PC-9 (cell line): ENCODE measurements around the gene TSR3. TPM values are rescaled to one million over a fixed set of nuclear protein-coding genes. Genes with fewer than 3 reads are reported as not detected.

Source experiments
- BruUV-seq: library from RNA; stranded (reverse); fragments of 400-500 nt; replicated peaks from 2 replicates; lab custom pipeline; 2021; lab: Mats Ljungman, UMichigan
- CTCF ChIA-PET: fragments of 300-600 bp; sonication (Branson Sonifier 250); formaldehyde crosslinking; loops from one replicate; lab custom pipeline; 2022; ENCODE audit warnings: antibody characterized with exemption; lab: Charles Lee
- POLR2A ChIA-PET: fragments of 300-600 bp; sonication (Branson Sonifier 250); formaldehyde crosslinking; loops from one replicate; lab custom pipeline; 2022; ENCODE audit warnings: antibody characterized with exemption; ENCODE audit not compliant: unreplicated experiment; lab: Charles Lee
- DNase-seq, 2 experiments: peaks; one replicate each; pipeline versions ENCODE4 v3.0.0 to v3.0.0-alpha.2; 2015 to 2022; ENCODE audit warnings: mixed read lengths in 1 of 2
- H2AFZ ChIP-seq: fragments of 200-600 bp; sonication (generic); 2 replicates; pipeline ENCODE4 v1.8.1; 2017; ENCODE audit warnings: antibody characterized with exemption
- H3F3A ChIP-seq: fragments of 200-600 bp; sonication (generic); 2 replicates; pipeline ENCODE4 v1.8.1; 2017; ENCODE audit warnings: antibody characterized with exemption, mild to moderate bottlenecking, low read depth; ENCODE audit not compliant: insufficient read depth
- H3K27ac ChIP-seq: fragments of 200-600 bp; sonication (generic); 2 replicates; pipeline ENCODE4 v1.6.1; 2016; ENCODE audit warnings: mixed run types
- H3K27me3 ChIP-seq: fragments of 200-600 bp; sonication (generic); 2 replicates; pipeline ENCODE4 v1.6.1; 2016; ENCODE audit warnings: low read depth, mixed run types; ENCODE audit not compliant: insufficient read depth
- H3K36me3 ChIP-seq: fragments of 200-600 bp; sonication (generic); 2 replicates; pipeline ENCODE4 v1.6.1; 2016; ENCODE audit warnings: low read depth, mixed run types
- H3K4me1 ChIP-seq: fragments of 200-600 bp; sonication (generic); replicated peaks from 2 replicates; pipeline ENCODE4 v1.6.1; 2016; ENCODE audit warnings: mixed run types; ENCODE audit not compliant: insufficient read depth
- H3K4me2 ChIP-seq: fragments of 200-600 bp; sonication (generic); 2 replicates; pipeline ENCODE4 v1.6.1; 2017; ENCODE audit warnings: mixed run types
- H3K4me3 ChIP-seq: fragments of 200-600 bp; sonication (generic); 2 replicates; pipeline ENCODE4 v1.6.1; 2016; ENCODE audit warnings: mixed run types
- H3K79me2 ChIP-seq: fragments of 200-600 bp; sonication (generic); 2 replicates; pipeline ENCODE4 v1.6.1; 2017; ENCODE audit warnings: low read depth, mixed run types
- H3K9me2 ChIP-seq: fragments of 200-600 bp; sonication (generic); 2 replicates; pipeline ENCODE4 v1.8.1; 2017; ENCODE audit warnings: mild to moderate bottlenecking; ENCODE audit not compliant: insufficient read depth
- H3K9me3 ChIP-seq: fragments of 200-600 bp; sonication (generic); 2 replicates; pipeline ENCODE4 v1.8.1; 2016; ENCODE audit warnings: low read depth; ENCODE audit not compliant: insufficient read depth
- H4K20me1 ChIP-seq: fragments of 200-600 bp; sonication (generic); 2 replicates; pipeline ENCODE4 v1.8.1; 2017; ENCODE audit not compliant: insufficient read depth
- CTCF ChIP-seq: fragments of 200-600 bp; sonication (generic); conservative IDR thresholded peaks from 2 replicates; pipeline ENCODE4 v1.6.1; 2017; ENCODE audit warnings: mixed run types, antibody characterized with exemption, mild to moderate bottlenecking, moderate library complexity
- EZH2 ChIP-seq: fragments of 200-600 bp; sonication (generic); IDR thresholded peaks from 2 replicates; pipeline ENCODE4 v1.8.0; 2017; ENCODE audit warnings: antibody characterized with exemption, low read depth
- intact Hi-C: fragments of 100-400 bp; cut with micrococcal nuclease; formaldehyde crosslinking; loops from one replicate; pipeline ENCODE4 v1.10.0; 2022; ENCODE audit not compliant: unreplicated experiment
- total RNA-seq: library from RNA; stranded (reverse); gene quantifications from 2 replicates; pipeline ENCODE4 v1.2.3, GENCODE V29; 2021

TSR3 gene
- total RNA-seq, 1 experiment from 2014 or later: 69.5 TPM

- H3K79me2 ChIP-seq: peaks cover 27% of the 10 kb centered on the region
- H3K9me2 ChIP-seq: no peaks in the 10 kb centered on the region
- H3K27me3 ChIP-seq: no peaks in the 10 kb centered on the region
- no peak overlapping the region for H3K4me3 ChIP-seq
- no peaks in the 10 kb centered on the region for H3K9me3 ChIP-seq
- no peaks in the 10 kb centered on the region for H3K36me3 ChIP-seq
- no peak overlapping the region for H2AFZ ChIP-seq
- POLR2A ChIA-PET: interaction anchor here (0.6 kb wide), 1 partner anchor 460 kb away, joined by 3 read pairs; no protein-coding TSS in a partner anchor
- peaks cover 5% of the 10 kb centered on the region for H3K4me1 ChIP-seq
- H4K20me1 ChIP-seq: peaks cover 5% of the 10 kb centered on the region; the same call in 1 of the 2 replicates
- TF ChIP-seq EZH2: no peak
- no peak for TF ChIP-seq CTCF
- CTCF ChIA-PET: interaction anchor here (0.6 to 0.7 kb wide), 3 partner anchors 8 to 1316 kb away, joined by 3 to 4 read pairs (median 3); no protein-coding TSS in a partner anchor
- DNase-seq: no peak
- intact Hi-C loops: no loop called here
- H3K27ac ChIP-seq: no peak overlapping the region
- BruUV-seq: no TSS peak
- H3F3A ChIP-seq: peaks cover 11% of the 10 kb centered on the region; the same call in 1 of the 2 replicates
- no peak overlapping the region for H3K4me2 ChIP-seq
These were observed 20.7 kb upstream of the TSR3 start for GRCh38 chr16:1372292-1372950.

GRCh38 chr16:1371054-1371978 lies 19.6 kb upstream of the TSR3 start:
- H3K4me3 ChIP-seq: no peak overlapping the region
- POLR2A ChIA-PET: no interaction called here
- no peak overlapping the region for H3K27ac ChIP-seq
- no peaks in the 10 kb centered on the region; the same call in 1 of the 2 replicates for H4K20me1 ChIP-seq
- intact Hi-C loops: no loop called here
- CTCF ChIA-PET: interaction anchor here (0.7 kb wide), 1 partner anchor 7 kb away, joined by 4 read pairs; no protein-coding TSS in a partner anchor
- no peaks in the 10 kb centered on the region for H3K9me2 ChIP-seq
- H3K9me3 ChIP-seq: no peaks in the 10 kb centered on the region
- no TSS peak for BruUV-seq
- no peaks in the 10 kb centered on the region for H3K4me1 ChIP-seq
- H3F3A ChIP-seq: peaks cover 11% of the 10 kb centered on the region; the same call in 1 of the 2 replicates
- no peaks in the 10 kb centered on the region for H3K36me3 ChIP-seq
- no peaks in the 10 kb centered on the region for H3K27me3 ChIP-seq
- DNase-seq: no peak
- no peak overlapping the region for H2AFZ ChIP-seq
- H3K79me2 ChIP-seq: peaks cover 16% of the 10 kb centered on the region
- no peak overlapping the region for H3K4me2 ChIP-seq
- TF ChIP-seq CTCF: no peak
- no peak for TF ChIP-seq EZH2

- intact Hi-C loops: no loop called here
These were observed 16.0 kb upstream of the TSR3 start for GRCh38 chr16:1367486-1368174.

More at GRCh38 chr16:1367486-1368174, 16.0 kb upstream of the TSR3 start:
- H3K27me3 ChIP-seq: no peaks in the 10 kb centered on the region
- no peaks in the 10 kb centered on the region for H3K9me3 ChIP-seq
- no peaks in the 10 kb centered on the region for H3K4me1 ChIP-seq
- no peak for DNase-seq
- no peak overlapping the region for H3K4me2 ChIP-seq
- H4K20me1 ChIP-seq: peaks cover 17% of the 10 kb centered on the region
- peaks cover 11% of the 10 kb centered on the region; the same call in 1 of the 2 replicates for H3K36me3 ChIP-seq
- H3F3A ChIP-seq: peaks cover 33% of the 10 kb centered on the region; the same call in 1 of the 2 replicates
- H2AFZ ChIP-seq: no peak overlapping the region
- H3K79me2 ChIP-seq: 0 out of 2 replicates have a peak, but pooled peaks cover 7% of the 10 kb centered on the region
- H3K9me2 ChIP-seq: no peaks in the 10 kb centered on the region
- H3K27ac ChIP-seq: no peak overlapping the region
- no peak overlapping the region for H3K4me3 ChIP-seq
- no TSS peak for BruUV-seq
- TF ChIP-seq EZH2 (no peak), CTCF (no peak)
- ChIA-PET CTCF (interaction anchor here (0.6 kb wide), 1 partner anchor 45 kb away, joined by 9 read pairs; no protein-coding TSS in a partner anchor), POLR2A (no interaction called here)
